Measurements from ENCODE around the gene REXO4. TPM values are rescaled to one million over a fixed set of nuclear protein-coding genes. Genes with fewer than 3 reads are reported as not detected.

The REXO4 gene
- total RNA-seq, 2 experiments from 2014 or later, result 35.7 to 45.5 TPM

- no peaks in the 10 kb centered on the region for H3K9me2 ChIP-seq (ENCODE audit: insufficient read depth, low read length)
- intact Hi-C loops (cut with micrococcal nuclease; ENCODE audit: unreplicated experiment), result no loop called here
- TF ChIP-seq CTCF (conservative IDR thresholded peaks at IDR 0.05; ENCODE audit: low read length), result no peak; the same call in 1 of the 2 replicates
- no peak for TF ChIP-seq EZH2phosphoT487 (IDR thresholded peaks at IDR 0.05; ENCODE audit: borderline replicate concordance, low read depth, low read length)
- H3K9me3 ChIP-seq (ENCODE audit: low read length), result no peaks in the 10 kb centered on the region
- no TSS peak for BruUV-seq (replicated peaks)
- H2AFZ ChIP-seq (ENCODE audit: low read length), result no peak overlapping the region
- no peak for DNase-seq (ENCODE audit: low spot score)
- peak overlapping the region; percentile 38 for H3K27ac ChIP-seq (ENCODE audit: low read depth, low read length, poor library complexity, severe bottlenecking)
- H3K79me2 ChIP-seq (ENCODE audit: insufficient read depth, low read depth, low read length), result peaks cover 76% of the 10 kb centered on the region
- H3K4me3 ChIP-seq (ENCODE audit: low read depth, low read length, poor library complexity, severe bottlenecking), result no peak overlapping the region
- H3K4me1 ChIP-seq (ENCODE audit: insufficient read depth, low read length, poor library complexity, severe bottlenecking), result peaks cover 31% of the 10 kb centered on the region
- CTCF ChIA-PET (ENCODE audit: unreplicated experiment), result no interaction called here
- peaks cover 22% of the 10 kb centered on the region for H4K20me1 ChIP-seq (ENCODE audit: insufficient read depth, low read length)
- peak overlapping the region; percentile 39 for H3K4me2 ChIP-seq (ENCODE audit: low read length)
- H3K36me3 ChIP-seq (ENCODE audit: insufficient read depth, low read length), result peaks cover 69% of the 10 kb centered on the region
- POLR2A ChIA-PET, result no interaction called here
Measured at GRCh38 chr9:133371261-133371711, 46.5 kb downstream of the REXO4 start.

- no TSS peak for BruUV-seq (replicated peaks)
- intact Hi-C loops (cut with micrococcal nuclease; ENCODE audit: unreplicated experiment), result no loop called here
- no peak overlapping the region for H3K4me3 ChIP-seq (ENCODE audit: low read depth, low read length, poor library complexity, severe bottlenecking)
Measured at GRCh38 chr9:133370685-133371084, 47.1 kb downstream of the REXO4 start.

More at GRCh38 chr9:133370685-133371084, 47.1 kb downstream of the REXO4 start:
- Histone ChIP-seq H3K9me2 (ENCODE audit: insufficient read depth, low read length) (no peaks in the 10 kb centered on the region), H3K4me1 (ENCODE audit: insufficient read depth, low read length, poor library complexity, severe bottlenecking) (peaks cover 29% of the 10 kb centered on the region), H2AFZ (ENCODE audit: low read length) (no peak overlapping the region), H3K9me3 (ENCODE audit: low read length) (no peaks in the 10 kb centered on the region), H3K36me3 (ENCODE audit: insufficient read depth, low read length) (peaks cover 75% of the 10 kb centered on the region), H3K4me2 (ENCODE audit: low read length) (peak overlapping the region; percentile 39), H3K79me2 (ENCODE audit: insufficient read depth, low read depth, low read length) (peaks cover 74% of the 10 kb centered on the region), H3K27ac (ENCODE audit: low read depth, low read length, poor library complexity, severe bottlenecking) (peak overlapping the region; percentile 38), H4K20me1 (ENCODE audit: insufficient read depth, low read length) (peaks cover 22% of the 10 kb centered on the region)
- TF ChIP-seq CTCF (conservative IDR thresholded peaks at IDR 0.05; ENCODE audit: low read length) (no peak), EZH2phosphoT487 (IDR thresholded peaks at IDR 0.05; ENCODE audit: borderline replicate concordance, low read depth, low read length) (no peak)
- CTCF ChIA-PET (ENCODE audit: unreplicated experiment), result interaction anchor here (0.6 kb wide), 1 partner anchor 8 kb away, joined by 3 read pairs; no protein-coding TSS in a partner anchor
- DNase-seq (ENCODE audit: low spot score), result no peak
- POLR2A ChIA-PET, result interaction anchor here (0.6 kb wide), 1 partner anchor 1392 kb away, joined by 3 read pairs; no protein-coding TSS in a partner anchor
